A673 (cell line): Measurements from ENCODE around the gene CNGA3.
A peak's percentile ranks its signal among the peaks of the same experiment; 100 is the strongest.

Experiments used
- CTCF ChIP-seq: fragments of 300-800, 200-600 bp; sonication (generic); conservative IDR thresholded peaks from 2 replicates; pipeline ENCODE4 v1.5.1; 2017; ENCODE audit warnings: low read depth, mild to moderate bottlenecking, antibody characterized with exemption, low read length, moderate library complexity, mixed read lengths
- EZH2 ChIP-seq: fragments of 200-600 bp; sonication (generic); IDR thresholded peaks from 2 replicates; pipeline ENCODE4 v1.6.1; 2017; ENCODE audit warnings: borderline replicate concordance, low read depth, mild to moderate bottlenecking, mixed read lengths, antibody characterized with exemption, low read length; ENCODE audit not compliant: poor library complexity, severe bottlenecking

DNA sequence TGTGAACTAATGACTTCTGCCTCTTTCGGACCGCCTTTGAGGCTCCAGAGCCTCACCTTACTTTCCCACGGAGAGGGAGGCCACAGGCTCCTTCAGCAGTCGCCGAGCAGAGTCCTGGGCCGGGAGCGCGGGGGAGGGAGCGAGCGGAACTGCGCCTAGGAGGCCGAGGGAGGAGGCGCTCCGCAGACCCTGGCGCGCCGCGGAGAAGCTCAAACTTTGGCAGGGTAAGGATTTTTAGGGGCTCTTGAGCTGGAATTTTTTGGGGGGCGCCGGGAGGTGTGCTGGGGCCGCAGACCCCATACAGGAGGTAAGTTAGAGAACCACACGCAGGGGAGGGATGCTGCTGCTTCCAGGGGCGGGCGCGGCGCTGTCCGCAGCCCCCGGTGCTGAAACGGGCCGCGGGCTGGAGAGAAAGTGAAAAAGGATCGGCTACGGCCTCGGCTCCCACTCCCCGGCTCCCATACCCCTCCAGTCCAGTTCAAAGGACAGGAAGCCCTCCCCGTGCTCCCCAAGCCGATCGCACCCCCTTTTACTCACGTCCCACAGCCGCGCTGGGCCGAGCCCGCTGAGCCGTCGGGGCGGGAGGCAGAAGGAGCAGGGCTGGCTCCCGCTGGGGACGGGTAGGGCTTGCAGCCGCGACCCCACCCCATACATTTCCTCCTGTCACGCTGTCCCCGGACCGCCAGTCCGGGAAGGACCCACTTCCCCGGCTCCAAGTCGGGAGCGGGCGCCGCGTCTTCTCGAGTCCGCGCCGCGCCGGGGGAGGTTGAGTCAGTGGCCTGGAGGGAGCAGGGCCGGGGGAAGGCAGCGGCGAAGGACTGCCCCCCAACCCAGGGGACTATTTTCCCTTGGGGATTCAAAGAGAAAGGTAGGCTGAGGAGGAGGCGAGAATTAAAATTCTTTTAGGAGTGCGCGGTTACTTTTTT lies at the start of gene CNGA3:
- TF ChIP-seq CTCF (no peak), EZH2 (peak; percentile 77)
